GM18873 (cell line): ENCODE measurements around the gene ADSS1.
"Not testable (repeated sequence)": the region's sequence is repeated elsewhere in the genome, so short reads cannot be mapped to it uniquely, and the experiment has no call there.

Experiments used
- ATAC-seq: cut with Tn5 transposase; IDR thresholded peaks from one replicate; pipeline ENCODE4 v1.9.1; 2021; ENCODE audit warnings: mild to moderate bottlenecking, moderate library complexity, moderate number of reproducible peaks; ENCODE audit not compliant: unreplicated experiment, low FRiP score

Gene ADSS1

GRCh38 chr14:104729176-104729834 is 5.3 kb downstream of the ADSS1 start:
- ATAC-seq = not testable (repeated sequence)

DNA sequence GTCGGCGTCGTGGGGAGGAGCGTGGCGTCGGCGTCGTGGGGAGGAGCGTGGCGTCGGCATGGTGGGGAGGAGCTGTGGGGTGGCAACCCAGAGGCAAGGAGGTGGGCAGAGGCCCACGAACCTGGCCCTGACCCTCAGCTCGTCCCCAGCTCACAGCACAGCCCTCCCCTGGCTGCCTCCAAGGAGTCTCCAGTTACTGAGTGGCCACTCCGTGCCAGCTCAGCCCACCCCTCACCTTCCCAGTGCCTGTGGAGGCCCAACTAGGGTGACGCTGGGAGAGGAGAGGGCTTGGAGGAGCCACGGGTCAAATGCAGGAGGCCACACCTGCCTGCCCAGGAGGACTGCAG is 5.8 kb downstream of the ADSS1 start:
- ATAC-seq = no peak

DNA sequence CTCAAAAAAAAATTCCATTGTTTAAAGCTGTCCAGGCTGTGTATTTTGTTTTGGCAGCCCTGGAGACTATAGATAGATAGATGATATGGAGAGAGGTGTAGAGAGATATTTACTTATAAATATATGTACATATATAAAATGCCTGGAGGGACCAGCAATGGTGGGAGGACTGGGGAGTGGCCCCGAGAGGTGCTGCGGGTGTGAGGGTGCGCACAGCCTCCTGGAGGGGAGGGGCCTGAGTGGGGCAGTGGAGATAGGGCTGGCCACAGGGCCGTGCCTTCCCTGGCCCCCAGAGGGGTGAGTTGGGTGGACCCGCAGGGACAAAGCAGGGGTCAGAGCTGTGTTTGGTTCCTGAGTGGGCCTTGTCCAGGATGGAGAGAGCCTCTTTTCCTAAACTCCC is 6.5 kb downstream of the ADSS1 start:
- ATAC-seq = no peak

DNA sequence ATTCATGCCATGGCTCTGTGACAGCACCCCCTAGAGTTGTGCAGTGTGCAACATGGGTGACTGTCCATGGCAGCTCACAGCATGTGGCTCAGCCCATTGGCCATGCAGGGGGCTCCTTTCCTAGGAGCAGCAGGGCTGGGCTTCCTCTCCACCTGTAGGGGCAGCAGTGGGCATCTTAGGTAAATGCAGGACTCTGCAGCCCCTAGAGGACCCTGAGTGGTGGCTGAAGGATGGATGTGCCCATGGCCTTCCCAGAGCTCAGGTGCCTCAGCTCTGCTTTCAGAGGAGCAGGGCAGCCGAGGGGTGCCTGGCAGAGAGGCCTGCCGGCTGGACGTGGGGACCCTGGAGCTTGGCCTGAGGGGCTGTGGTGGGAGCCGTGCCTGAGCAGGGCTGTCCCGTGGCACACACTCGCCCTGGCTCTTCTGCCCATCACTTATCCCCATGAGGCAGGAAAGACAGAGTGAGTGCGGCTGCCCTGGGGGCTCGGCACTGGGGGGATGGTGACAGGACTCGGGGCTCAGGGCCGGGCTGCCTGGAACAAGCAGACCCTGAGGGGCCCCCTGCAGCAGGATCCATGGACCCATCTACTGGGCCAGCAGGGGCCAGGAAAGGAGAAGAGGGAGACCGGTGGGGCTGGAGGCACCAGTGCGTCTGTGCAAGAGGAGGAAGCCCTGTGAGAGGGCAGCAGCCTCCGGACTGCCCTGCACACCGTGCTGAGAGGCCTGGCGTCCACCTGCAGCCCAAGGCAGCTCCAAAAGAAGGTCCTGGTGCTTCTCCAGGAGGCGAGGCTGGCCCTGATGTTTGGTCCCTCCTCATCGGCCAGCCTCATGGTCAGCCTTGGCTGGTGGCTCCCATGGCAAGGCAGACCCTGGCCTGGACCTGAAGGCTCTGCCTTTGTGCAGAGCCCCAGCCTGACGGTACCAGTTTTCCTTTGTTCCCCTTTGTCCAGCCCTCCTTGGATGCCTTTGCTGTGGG is 7.6 kb downstream of the ADSS1 start:
- ATAC-seq = no peak

GRCh38 chr14:104732355-104732804 is 8.4 kb downstream of the ADSS1 start:
- ATAC-seq = no peak

DNA sequence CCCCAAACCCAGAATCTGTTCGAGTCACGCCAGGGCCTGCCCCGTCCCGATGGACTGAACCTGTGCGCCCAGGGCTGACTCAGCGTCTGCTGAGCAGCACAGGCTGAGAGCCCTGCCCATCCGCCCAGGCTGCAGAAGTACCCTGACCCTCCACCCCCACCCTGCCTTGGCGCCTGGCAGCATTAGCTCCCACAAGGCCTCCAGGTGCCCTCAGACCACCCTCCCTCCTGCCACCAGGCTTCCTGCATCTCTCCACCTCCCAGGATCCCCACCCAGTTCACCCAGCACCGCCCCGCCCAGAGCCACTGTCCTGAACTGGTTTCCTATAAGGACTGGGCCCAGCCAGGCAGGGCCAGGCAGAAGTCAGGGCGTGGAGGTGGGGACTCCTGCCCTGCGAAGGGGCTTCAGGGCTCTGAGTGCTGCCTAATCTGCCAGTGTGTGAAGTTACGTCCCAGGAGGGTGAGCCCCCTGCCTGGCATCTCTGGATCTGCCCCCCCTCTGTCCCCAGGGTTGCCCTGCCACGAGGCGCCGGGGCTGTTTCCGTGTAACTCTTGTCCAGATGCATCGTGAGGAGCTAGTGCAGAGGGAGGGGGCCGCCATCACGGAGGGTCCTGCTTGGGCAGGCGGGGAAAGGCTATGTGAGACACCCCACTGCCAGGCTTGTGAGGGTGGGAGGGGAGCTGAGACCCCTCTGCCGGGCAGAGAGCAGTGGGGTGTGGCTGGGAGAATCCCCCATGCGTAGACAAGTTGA is 9.1 kb downstream of the ADSS1 start:
- no peak for ATAC-seq

DNA sequence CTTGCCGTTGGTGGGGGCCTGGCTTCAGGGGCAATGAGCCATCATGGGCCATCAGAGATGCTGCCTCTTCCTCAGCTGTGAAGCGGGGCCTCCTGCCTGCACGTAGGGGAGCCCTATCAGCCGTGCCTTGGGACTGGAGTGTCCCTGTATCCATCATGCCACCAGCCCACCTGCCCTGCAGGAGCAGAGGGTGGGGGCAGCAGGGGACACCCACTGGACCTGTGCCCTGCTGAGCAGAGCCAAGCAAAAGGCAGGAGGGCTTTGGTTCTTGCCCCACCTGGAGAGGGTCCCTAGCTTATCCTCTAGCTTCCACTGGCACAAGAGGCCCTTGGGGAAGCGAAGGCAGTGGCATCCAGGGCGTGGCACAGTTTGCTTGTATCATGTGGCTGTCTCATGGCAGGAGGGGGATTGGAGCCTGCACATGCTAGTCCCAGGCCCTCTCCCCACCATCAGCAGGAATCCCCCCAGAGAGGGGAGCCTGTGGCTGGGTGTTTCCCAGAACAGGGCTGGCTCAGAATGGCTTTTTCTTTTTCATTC is 10.1 kb downstream of the ADSS1 start:
- no peak for ATAC-seq

GRCh38 chr14:104734601-104734990 is 10.6 kb downstream of the ADSS1 start:
- no peak for ATAC-seq

DNA sequence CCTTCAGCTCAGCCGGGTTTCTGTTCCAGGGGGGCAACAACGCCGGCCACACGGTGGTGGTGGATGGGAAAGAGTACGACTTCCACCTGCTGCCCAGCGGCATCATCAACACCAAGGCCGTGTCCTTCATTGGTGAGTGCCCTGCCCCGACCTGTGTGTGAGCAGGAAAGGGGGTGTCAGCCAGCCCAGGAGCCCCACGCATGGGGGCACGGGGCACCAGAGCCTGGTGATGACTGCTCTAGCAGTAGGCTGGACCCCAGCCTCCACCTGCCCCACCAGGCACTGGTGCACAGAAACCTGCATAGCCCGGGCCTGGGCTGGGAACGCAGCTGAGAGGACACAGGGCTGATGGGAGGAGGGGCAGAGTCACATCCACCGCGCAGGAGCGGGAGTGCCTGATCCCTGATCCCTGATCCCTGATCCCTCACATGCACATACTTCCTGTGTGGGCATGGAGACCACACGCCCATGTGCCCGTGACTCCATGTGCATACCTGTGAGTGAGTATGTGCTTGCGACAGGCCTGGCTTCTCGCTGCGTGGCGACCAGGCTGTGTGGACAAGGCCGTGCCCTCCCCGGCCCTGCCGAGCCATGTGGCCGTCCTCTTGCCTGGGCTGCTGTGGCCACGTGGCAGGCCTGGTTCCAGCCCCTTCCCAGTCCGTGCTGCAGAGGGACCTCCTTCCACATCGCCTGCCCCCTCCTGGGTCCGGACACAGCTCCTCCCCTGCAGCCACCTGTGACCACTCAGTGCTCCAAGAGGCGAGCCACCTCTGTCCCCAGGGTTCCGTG is 11.2 kb downstream of the ADSS1 start:
- ATAC-seq = no peak

DNA sequence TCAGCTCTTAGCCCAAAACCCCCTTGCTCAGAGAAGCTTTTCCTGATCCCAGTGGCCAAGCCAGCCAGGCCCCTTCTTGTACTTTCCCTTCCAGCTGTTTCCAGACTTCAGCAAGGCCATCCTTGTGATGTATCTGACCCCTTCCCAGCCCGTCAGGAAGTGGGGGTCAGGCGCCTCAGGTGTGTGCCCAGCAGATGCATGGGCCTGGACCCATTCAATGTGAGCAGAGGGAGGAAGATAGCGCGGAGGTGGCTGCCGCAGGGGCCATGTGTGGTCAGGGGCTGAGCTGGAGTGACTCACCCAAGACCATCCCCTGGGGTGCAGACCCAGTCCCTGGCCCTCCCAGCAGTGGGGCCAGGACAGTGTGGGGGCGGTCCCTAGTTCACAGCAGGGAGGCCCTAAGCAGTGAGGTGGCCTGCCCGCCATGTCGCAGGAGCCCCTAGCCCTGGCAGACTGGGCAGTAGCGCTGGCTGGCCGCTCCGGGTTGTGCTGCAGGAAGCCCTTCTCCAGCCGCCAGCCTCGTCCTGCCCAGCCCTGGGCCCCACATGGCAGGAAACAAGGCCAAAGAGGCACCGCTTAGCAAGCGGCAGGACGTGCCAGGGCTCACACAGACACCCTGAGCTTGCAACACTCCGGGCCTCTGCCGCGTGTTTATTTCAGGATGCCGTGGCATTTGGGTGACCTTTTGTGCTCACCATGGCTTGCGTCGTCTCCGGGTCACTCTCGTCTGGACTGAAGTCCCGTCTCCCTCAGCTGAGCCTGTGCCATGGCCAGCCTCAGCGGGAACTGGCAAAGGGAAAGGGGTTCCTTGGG is 12.0 kb downstream of the ADSS1 start:
- ATAC-seq = no peak

DNA sequence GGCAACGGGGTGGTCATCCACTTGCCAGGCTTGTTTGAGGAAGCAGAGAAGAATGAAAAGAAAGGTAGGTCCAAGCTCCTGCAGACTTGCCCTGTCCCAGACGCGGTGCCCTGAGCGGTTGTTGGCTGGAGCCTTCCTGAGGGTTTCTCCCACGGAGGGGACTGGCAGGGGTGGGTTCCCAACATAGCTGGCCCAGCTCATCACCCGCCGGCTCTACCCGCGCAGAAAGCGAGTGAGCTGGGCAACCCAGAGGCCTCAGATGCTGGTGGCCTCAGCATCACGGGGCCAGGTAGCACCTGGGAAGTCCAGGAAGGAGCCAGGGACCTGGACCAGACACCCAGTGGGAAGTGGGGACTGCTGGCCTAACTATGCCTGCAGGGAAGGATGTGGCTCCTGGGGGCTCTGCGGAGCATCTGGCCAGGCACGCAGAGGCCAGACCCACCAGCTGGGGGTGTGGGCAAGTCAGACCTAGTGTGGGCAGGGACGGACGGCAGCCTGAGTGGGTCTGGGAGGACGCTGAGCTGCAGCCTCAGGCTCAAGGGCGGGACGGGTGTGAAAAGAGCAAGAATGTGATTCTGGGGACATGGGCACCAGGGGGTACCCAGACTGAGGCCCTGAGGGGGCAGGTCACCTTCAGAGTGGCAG is 14.5 kb downstream of the ADSS1 start:
- no peak for ATAC-seq

DNA sequence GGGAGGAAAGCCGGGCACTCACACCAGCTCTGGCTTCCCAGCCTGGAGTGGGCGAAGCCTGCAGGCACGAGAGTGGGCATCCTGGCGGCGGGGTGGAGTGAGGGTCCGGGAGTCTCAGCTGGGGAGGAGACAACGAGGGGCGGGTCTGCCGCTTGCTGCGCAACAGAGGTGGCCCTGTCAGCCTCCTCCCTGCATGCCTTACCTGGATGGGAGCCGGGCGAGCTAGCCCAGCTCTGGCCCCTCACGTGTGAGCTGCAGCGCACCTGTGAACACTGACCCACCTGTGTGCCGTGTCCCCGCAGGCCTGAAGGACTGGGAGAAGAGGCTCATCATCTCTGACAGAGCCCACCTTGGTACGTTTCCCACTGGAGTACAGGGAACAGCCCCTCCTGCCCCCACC is 15.0 kb downstream of the ADSS1 start:
- no peak for ATAC-seq

DNA sequence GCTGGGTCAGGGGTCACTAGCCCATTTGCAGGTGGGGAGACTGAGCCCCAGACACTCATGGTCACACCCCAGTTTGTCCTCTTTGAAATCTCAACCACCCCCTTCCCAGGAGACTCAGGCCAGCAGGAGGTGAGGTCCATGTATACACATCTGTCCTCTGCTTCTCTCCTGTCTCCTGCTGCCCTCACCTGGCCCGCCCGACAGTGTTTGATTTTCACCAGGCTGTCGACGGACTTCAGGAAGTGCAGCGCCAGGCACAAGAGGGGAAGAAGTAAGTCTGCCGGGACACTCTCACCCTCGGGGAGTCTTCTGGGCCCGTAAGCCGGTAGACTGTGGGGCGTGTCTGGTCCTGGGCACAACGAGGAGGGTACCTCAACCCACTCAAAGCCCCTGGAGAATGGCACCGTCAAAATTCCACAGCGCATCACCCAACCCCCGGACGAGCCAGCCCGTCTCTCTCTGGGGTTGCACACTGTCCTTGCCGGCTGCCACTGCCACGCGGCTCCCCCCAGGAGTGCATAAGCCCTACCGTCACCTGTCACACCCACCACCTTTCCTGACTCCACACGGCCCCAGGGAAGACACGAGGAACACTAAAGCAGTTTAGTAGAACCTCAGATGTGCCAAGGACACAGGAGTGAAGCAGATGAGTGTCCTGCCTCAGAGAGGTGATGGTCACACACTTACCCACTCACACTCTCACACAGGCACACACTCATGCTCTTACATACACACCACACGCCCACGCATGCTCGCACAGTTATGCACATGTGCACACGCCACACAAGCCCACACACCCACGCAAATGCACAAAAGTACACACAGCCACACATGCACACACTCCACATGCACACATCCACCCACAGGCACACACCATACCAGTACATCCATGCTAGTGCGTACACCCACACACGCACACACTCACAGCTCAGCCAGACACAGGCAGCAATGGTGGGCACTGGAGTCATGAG is 15.8 kb downstream of the ADSS1 start:
- ATAC-seq = no peak

- no peak for ATAC-seq
Observed at GRCh38 chr14:104741108-104741802, 17.2 kb downstream of the ADSS1 start.

GRCh38 chr14:104741803-104742251 is 17.8 kb downstream of the ADSS1 start:
- no peak for ATAC-seq

GRCh38 chr14:104742586-104743455 is 18.8 kb downstream of the ADSS1 start:
- no peak for ATAC-seq
